Activated naive CD4-positive, alpha-beta T cell treated with anti-CD3 and anti-CD28 coated beads, Interleukin-2, amount 50 U/mL, for 24 hours (primary cell): ENCODE measurements around the gene SHPK.
"Not testable (repeated sequence)": the region's sequence is repeated elsewhere in the genome, so short reads cannot be mapped to it uniquely, and the experiment has no call there.

ENCODE experiments used
- H3K27ac Mint-ChIP-seq: one replicate; pipeline ENCODE4 v1.8.0; 2021; ENCODE audit warnings: mild to moderate bottlenecking, mixed read lengths
- H3K27me3 Mint-ChIP-seq: one replicate; pipeline ENCODE4 v1.8.0; 2021; ENCODE audit warnings: mixed read lengths
- H3K36me3 Mint-ChIP-seq: one replicate; pipeline ENCODE4 v1.8.0; 2021; ENCODE audit warnings: mixed read lengths
- H3K4me1 Mint-ChIP-seq: one replicate; pipeline ENCODE4 v1.8.0; 2021; ENCODE audit warnings: mixed read lengths
- H3K4me3 Mint-ChIP-seq: one replicate; pipeline ENCODE4 v1.8.0; 2021; ENCODE audit warnings: mild to moderate bottlenecking, mixed read lengths
- H3K9me3 Mint-ChIP-seq: one replicate; pipeline ENCODE4 v1.8.0; 2021; ENCODE audit warnings: mixed read lengths

Gene SHPK

GRCh38 chr17:3590231-3590630 is 45.8 kb downstream of the SHPK start:
- H3K36me3 Mint-ChIP-seq = peaks cover 2% of the 10 kb centered on the region
- H3K4me3 Mint-ChIP-seq = no peak overlapping the region
- no peak overlapping the region for H3K27ac Mint-ChIP-seq
- no peaks in the 10 kb centered on the region for H3K9me3 Mint-ChIP-seq
- no peaks in the 10 kb centered on the region for H3K27me3 Mint-ChIP-seq
- no peaks in the 10 kb centered on the region for H3K4me1 Mint-ChIP-seq

- Mint-ChIP-seq H3K36me3 (peaks cover 2% of the 10 kb centered on the region), H3K9me3 (no peaks in the 10 kb centered on the region), H3K4me3 (no peak overlapping the region), H3K4me1 (no peaks in the 10 kb centered on the region), H3K27me3 (no peaks in the 10 kb centered on the region), H3K27ac (no peak overlapping the region)
These were observed 46.3 kb downstream of the SHPK start for GRCh38 chr17:3589784-3590183.

- Mint-ChIP-seq H3K27me3 (no peaks in the 10 kb centered on the region), H3K36me3 (peaks cover 2% of the 10 kb centered on the region), H3K27ac (no peak overlapping the region), H3K4me1 (no peaks in the 10 kb centered on the region), H3K9me3 (no peaks in the 10 kb centered on the region), H3K4me3 (no peak overlapping the region)
These were observed 50.2 kb downstream of the SHPK start for GRCh38 chr17:3585826-3586225.

- Mint-ChIP-seq H3K9me3 (no peaks in the 10 kb centered on the region), H3K4me3 (no peak overlapping the region), H3K36me3 (peaks cover 4% of the 10 kb centered on the region), H3K27ac (no peak overlapping the region), H3K4me1 (no peaks in the 10 kb centered on the region), H3K27me3 (no peaks in the 10 kb centered on the region)
These were observed 52.6 kb downstream of the SHPK start for GRCh38 chr17:3583456-3583855.

GRCh38 chr17:3582915-3583314 is 53.1 kb downstream of the SHPK start:
- Mint-ChIP-seq H3K27ac (no peak overlapping the region), H3K4me1 (no peaks in the 10 kb centered on the region), H3K36me3 (peaks cover 4% of the 10 kb centered on the region), H3K27me3 (no peaks in the 10 kb centered on the region), H3K9me3 (no peaks in the 10 kb centered on the region), H3K4me3 (no peak overlapping the region)

- not testable (repeated sequence) for H3K27me3 Mint-ChIP-seq, H3K9me3 Mint-ChIP-seq, H3K36me3 Mint-ChIP-seq, H3K27ac Mint-ChIP-seq, H3K4me1 Mint-ChIP-seq, H3K4me3 Mint-ChIP-seq
These were observed 57.4 kb downstream of the SHPK start for GRCh38 chr17:3578667-3579066.

GRCh38 chr17:3576970-3577369 is 59.1 kb downstream of the SHPK start:
- Mint-ChIP-seq H3K27ac (no peak overlapping the region), H3K4me3 (no peak overlapping the region)

GRCh38 chr17:3575511-3575910 is 60.5 kb downstream of the SHPK start:
- Mint-ChIP-seq H3K27me3 (no peaks in the 10 kb centered on the region), H3K9me3 (no peaks in the 10 kb centered on the region), H3K36me3 (peaks cover 2% of the 10 kb centered on the region), H3K4me1 (no peaks in the 10 kb centered on the region), H3K4me3 (no peak overlapping the region), H3K27ac (no peak overlapping the region)

More at GRCh38 chr17:3576970-3577369, 59.1 kb downstream of the SHPK start:
- Mint-ChIP-seq H3K36me3 (peaks cover 2% of the 10 kb centered on the region), H3K27me3 (no peaks in the 10 kb centered on the region), H3K9me3 (no peaks in the 10 kb centered on the region), H3K4me1 (no peaks in the 10 kb centered on the region)

- Mint-ChIP-seq H3K4me1 (no peaks in the 10 kb centered on the region), H3K9me3 (no peaks in the 10 kb centered on the region), H3K27ac (no peak overlapping the region), H3K36me3 (no peaks in the 10 kb centered on the region), H3K4me3 (no peak overlapping the region), H3K27me3 (no peaks in the 10 kb centered on the region)
These were observed 61.8 kb downstream of the SHPK start for GRCh38 chr17:3574231-3574630.

- no peaks in the 10 kb centered on the region for H3K27me3 Mint-ChIP-seq
- no peaks in the 10 kb centered on the region for H3K4me1 Mint-ChIP-seq
- no peak overlapping the region for H3K27ac Mint-ChIP-seq
- H3K9me3 Mint-ChIP-seq = no peaks in the 10 kb centered on the region
- H3K4me3 Mint-ChIP-seq = no peak overlapping the region
- no peaks in the 10 kb centered on the region for H3K36me3 Mint-ChIP-seq
These were observed 62.6 kb downstream of the SHPK start for GRCh38 chr17:3573246-3574100.

- Mint-ChIP-seq H3K27me3 (no peaks in the 10 kb centered on the region), H3K9me3 (no peaks in the 10 kb centered on the region), H3K27ac (no peak overlapping the region), H3K36me3 (peaks cover 2% of the 10 kb centered on the region), H3K4me1 (no peaks in the 10 kb centered on the region), H3K4me3 (no peak overlapping the region)
These were observed 63.8 kb downstream of the SHPK start for GRCh38 chr17:3572231-3572630.

GRCh38 chr17:3571043-3571900 is 64.8 kb downstream of the SHPK start:
- H3K36me3 Mint-ChIP-seq = peaks cover 2% of the 10 kb centered on the region
- no peaks in the 10 kb centered on the region for H3K27me3 Mint-ChIP-seq
- no peak overlapping the region for H3K4me3 Mint-ChIP-seq
- H3K27ac Mint-ChIP-seq = no peak overlapping the region
- H3K9me3 Mint-ChIP-seq = no peaks in the 10 kb centered on the region
- no peaks in the 10 kb centered on the region for H3K4me1 Mint-ChIP-seq

- peaks cover 5% of the 10 kb centered on the region for H3K36me3 Mint-ChIP-seq
- H3K27me3 Mint-ChIP-seq = no peaks in the 10 kb centered on the region
- no peak overlapping the region for H3K4me3 Mint-ChIP-seq
- H3K9me3 Mint-ChIP-seq = no peaks in the 10 kb centered on the region
- H3K4me1 Mint-ChIP-seq = no peaks in the 10 kb centered on the region
- H3K27ac Mint-ChIP-seq = no peak overlapping the region
These were observed 66.4 kb downstream of the SHPK start for GRCh38 chr17:3569534-3570137.

- H3K4me1 Mint-ChIP-seq = no peaks in the 10 kb centered on the region
- H3K27ac Mint-ChIP-seq = no peak overlapping the region
- no peak overlapping the region for H3K4me3 Mint-ChIP-seq
- H3K36me3 Mint-ChIP-seq = peaks cover 5% of the 10 kb centered on the region
- no peaks in the 10 kb centered on the region for H3K27me3 Mint-ChIP-seq
- no peaks in the 10 kb centered on the region for H3K9me3 Mint-ChIP-seq
These were observed 69.5 kb downstream of the SHPK start for GRCh38 chr17:3566551-3566950.

- Mint-ChIP-seq H3K4me3 (no peak overlapping the region), H3K27me3 (no peaks in the 10 kb centered on the region)
These were observed 70.9 kb downstream of the SHPK start for GRCh38 chr17:3565143-3565542.

GRCh38 chr17:3564241-3564640 is 71.8 kb downstream of the SHPK start:
- not testable (repeated sequence) for H3K4me1 Mint-ChIP-seq, H3K9me3 Mint-ChIP-seq, H3K27ac Mint-ChIP-seq, H3K27me3 Mint-ChIP-seq, H3K36me3 Mint-ChIP-seq, H3K4me3 Mint-ChIP-seq

More at GRCh38 chr17:3565143-3565542, 70.9 kb downstream of the SHPK start:
- H3K27ac Mint-ChIP-seq = no peak overlapping the region
- peaks cover 5% of the 10 kb centered on the region for H3K36me3 Mint-ChIP-seq
- no peaks in the 10 kb centered on the region for H3K9me3 Mint-ChIP-seq
- no peaks in the 10 kb centered on the region for H3K4me1 Mint-ChIP-seq
